GM12865 (cell line): ENCODE data around the gene FUCA2.
A peak's percentile ranks its signal among the peaks of the same experiment; 100 is the strongest.

Source experiments
- DNase-seq: peaks from one replicate; pipeline ENCODE4 v3.0.0; 2010; ENCODE audit warnings: low read depth
- H3K4me3 ChIP-seq: 2 replicates; pipeline ENCODE4 v1.5.1; 2011; ENCODE audit warnings: mild to moderate bottlenecking, low read depth, low read length, control low read depth
- TF ChIP-seq, protein P1 (sequence below): IDR thresholded peaks from 2 replicates; pipeline ENCODE4 v1.5.1; 2011; ENCODE audit warnings: low read length, control low read depth, low read depth, inconsistent platforms; ENCODE audit not compliant: insufficient read depth; ENCODE audit errors: missing control alignments

Gene FUCA2, protein sequence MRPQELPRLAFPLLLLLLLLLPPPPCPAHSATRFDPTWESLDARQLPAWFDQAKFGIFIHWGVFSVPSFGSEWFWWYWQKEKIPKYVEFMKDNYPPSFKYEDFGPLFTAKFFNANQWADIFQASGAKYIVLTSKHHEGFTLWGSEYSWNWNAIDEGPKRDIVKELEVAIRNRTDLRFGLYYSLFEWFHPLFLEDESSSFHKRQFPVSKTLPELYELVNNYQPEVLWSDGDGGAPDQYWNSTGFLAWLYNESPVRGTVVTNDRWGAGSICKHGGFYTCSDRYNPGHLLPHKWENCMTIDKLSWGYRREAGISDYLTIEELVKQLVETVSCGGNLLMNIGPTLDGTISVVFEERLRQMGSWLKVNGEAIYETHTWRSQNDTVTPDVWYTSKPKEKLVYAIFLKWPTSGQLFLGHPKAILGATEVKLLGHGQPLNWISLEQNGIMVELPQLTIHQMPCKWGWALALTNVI

DNA sequence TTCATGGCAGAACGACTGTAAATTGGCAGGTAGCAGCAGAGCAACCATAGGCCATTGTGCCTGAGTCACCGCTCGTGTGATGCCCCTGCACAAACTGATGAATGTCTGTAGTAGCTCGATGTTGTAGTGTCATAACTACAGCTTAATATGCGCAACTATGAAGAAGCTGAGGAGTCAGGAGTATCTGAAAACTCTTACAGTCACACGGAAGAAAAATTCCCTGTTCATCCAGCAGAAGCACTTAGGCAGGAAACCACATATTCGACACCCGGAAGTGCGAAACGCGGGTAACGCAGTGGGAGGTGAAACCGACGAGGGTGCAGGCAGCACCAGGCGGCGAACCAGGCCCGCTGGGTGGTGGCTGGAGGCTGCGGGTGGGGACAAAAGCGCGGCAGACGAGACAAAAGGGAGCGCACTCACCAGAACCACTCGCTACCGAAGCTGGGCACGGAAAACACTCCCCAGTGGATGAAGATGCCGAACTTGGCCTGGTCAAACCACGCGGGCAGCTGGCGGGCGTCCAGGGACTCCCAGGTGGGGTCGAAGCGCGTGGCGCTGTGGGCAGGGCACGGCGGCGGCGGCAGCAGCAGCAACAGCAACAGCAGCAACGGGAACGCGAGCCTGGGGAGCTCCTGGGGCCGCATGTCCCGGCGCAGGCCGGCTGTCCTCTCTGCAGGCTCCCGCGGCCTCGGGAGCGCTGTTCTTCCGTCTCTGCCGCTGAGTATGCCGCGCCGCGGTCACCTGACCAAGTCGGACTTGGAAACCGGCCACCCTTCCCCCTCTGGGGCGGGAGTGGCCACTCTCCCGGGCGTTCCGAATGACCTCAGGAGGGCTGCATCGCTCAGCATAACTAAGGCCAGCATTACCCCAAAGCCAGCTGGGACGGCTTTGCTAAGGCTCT lies at the start of gene FUCA2:
FUCA2 (minus strand) TSS at position 730 of the 901 bp plus-strand sequence; CDS start at position 644, 86 bp downstream.
- TF ChIP-seq, protein P1, sequence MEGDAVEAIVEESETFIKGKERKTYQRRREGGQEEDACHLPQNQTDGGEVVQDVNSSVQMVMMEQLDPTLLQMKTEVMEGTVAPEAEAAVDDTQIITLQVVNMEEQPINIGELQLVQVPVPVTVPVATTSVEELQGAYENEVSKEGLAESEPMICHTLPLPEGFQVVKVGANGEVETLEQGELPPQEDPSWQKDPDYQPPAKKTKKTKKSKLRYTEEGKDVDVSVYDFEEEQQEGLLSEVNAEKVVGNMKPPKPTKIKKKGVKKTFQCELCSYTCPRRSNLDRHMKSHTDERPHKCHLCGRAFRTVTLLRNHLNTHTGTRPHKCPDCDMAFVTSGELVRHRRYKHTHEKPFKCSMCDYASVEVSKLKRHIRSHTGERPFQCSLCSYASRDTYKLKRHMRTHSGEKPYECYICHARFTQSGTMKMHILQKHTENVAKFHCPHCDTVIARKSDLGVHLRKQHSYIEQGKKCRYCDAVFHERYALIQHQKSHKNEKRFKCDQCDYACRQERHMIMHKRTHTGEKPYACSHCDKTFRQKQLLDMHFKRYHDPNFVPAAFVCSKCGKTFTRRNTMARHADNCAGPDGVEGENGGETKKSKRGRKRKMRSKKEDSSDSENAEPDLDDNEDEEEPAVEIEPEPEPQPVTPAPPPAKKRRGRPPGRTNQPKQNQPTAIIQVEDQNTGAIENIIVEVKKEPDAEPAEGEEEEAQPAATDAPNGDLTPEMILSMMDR, result no peak
- peak; percentile 77 for DNase-seq
- peak within 1 kb of the TSS; percentile 76 for H3K4me3 ChIP-seq

DNA sequence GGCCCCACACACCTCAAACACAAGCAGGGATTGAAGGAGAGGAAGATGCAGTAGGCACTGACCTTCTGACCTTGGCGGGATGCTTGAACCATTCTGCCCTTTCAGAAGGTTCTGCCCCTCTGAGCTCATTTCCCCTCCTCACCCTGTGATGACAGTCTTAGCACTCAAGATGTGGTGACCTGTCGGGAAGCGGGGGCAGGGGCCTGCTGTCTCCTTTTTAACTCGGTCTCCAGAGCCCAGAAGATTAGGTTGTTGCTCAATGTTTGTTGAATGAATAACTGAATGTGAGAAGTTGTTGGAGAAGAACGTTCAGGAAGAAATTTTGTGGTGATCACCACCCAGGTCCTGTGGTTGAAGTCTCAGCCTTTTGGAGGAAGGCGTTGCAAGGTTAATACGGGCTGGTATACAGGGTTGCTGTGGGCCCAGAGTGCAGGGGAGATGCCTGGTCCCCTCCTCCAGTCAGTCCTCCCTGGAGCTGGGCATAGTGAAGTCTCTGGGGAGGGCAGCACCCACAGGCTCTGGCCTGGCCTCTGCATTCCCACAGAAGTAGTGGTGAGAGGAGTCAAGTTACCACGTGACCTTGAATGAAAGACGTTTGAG lies 49.7 kb upstream of the FUCA2 start:
- TF ChIP-seq, protein P1, result no peak
- no peak for DNase-seq

DNA sequence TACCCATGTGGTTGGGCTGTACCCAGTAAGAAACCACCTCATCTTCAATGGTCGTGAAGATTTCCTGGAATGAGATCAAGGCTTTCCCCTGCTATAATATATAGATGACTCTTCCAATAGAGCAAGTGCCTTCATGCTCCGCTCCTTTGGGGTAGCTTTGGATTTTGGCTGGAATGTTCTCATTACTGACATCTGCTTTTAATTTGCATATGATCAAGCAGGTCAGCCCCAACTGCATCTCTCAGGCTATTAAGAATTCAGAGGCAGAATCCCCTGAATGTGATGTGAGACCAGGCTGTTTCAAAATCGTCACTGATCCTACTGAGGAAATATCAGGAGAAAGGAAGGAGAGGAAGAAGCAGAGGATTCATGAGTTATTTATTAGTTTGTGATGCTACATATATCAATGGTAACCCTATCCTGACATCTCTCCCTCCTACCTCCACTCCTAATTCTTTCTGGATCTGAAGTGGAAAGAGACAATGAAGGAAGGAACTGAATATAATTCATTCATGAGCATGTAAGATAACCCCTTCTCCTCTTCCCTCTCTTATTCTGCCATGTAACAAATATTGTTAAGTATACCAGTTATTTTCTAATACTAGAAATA lies 47.6 kb upstream of the FUCA2 start:
- TF ChIP-seq, protein P1, result no peak
- H3K4me3 ChIP-seq, result no peak overlapping the region
- DNase-seq, result no peak

More for the DNA sequence above, 49.7 kb upstream of the FUCA2 start:
- H3K4me3 ChIP-seq, result no peak overlapping the region

DNA sequence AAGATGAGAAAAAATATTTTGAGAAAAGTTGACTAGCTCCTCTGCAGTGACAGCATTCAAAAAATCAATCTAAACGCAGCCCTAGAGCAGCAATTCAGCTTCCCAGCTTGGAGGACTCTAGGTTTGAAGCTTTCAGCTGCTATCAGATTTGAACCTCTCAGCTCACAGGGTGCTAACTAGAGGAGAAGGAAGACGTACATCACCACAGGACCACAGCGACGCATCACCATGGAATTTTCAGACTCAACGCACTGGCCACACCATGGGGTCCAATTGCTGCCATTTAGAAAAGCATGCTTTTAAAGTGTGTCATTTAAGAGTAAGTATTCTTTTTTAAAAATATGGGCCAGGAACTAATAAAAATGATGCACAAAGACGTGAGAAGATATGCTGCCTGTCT lies 45.0 kb upstream of the FUCA2 start:
- TF ChIP-seq, protein P1, result no peak
- H3K4me3 ChIP-seq, result no peak overlapping the region
- DNase-seq, result no peak

DNA sequence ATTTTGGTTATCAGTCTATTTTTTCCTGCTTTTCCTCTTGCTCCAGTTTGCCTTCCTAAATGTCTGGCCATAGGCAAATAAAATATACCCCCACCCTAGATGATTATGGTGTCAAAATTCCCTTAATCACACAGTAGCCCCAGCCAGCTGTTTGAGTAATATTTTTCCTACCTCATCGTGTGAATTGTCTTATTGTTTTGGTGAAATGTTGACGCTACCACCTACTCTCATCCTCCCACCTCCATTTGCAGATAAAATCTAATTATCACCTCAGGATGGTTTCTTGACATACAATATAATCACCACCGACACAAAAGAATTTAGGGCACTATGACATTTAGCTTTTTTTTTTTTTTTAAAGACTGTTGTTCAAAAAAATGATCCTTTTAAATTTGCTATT lies 44.1 kb upstream of the FUCA2 start:
- H3K4me3 ChIP-seq, result no peak overlapping the region
- DNase-seq, result no peak
- TF ChIP-seq, protein P1, result no peak

DNA sequence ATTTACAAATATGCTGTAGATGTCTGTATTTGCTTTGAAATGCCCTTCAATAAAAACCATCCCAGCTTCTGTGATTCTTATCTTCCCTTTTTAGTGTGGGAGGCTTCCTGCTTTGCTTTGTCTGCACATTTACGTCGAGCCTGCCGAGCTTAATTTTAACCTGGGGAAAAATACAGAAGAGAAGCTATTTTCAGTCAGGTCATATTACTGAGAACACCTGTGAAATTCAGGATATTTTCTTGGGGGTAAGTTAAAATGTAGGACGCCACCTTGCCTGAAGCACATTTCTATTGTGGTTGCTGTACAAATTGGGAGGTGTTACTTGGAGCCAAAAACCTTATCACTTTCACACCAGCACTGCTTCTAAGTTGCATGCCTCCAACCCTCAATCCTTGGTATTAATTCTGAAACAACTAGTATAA lies 43.6 kb upstream of the FUCA2 start:
- TF ChIP-seq, protein P1, result no peak
- no peak for DNase-seq
- H3K4me3 ChIP-seq, result no peak overlapping the region
